GM19238 (cell line): ENCODE measurements around the gene ABHD4.
"Not testable (repeated sequence)": the region's sequence is repeated elsewhere in the genome, so short reads cannot be mapped to it uniquely, and the experiment has no call there.

ENCODE experiments used
- DNase-seq: peaks from one replicate; pipeline ENCODE4 v3.0.0; 2011; ENCODE audit warnings: low spot score; ENCODE audit not compliant: insufficient read length

Gene ABHD4

DNA sequence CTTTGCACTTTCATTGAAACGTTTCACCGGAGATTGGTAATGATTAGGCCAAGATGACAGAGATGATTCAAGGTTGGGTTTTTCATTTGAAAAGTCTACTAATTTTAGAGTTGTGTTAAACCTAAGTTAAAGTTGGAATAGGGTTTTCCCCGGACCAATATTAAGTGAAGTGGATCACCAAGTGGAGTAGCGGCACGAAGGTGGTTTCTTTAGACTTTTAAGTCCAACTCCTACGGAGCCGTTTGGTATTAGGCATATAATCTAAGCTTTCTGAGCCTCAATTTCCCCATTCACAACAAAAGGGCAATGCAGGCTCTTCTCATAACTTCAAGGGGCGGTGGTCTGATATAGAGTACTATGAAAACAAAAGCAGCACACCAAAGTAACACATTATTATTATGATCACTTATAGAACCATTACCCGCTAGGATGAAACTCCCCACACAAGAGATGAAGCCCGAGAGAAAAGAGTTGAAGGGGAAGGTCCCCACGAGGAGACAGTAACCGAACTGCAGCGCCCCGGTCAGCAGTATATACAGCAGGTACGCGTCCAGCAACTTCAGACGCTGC, 9.5 kb upstream of the ABHD4 start:
- DNase-seq: no peak

- DNase-seq: peak; percentile 93
These were observed 8.8 kb upstream of the ABHD4 start, which contains the start of gene DAD1 for GRCh38 chr14:22589096-22589839. Gene DAD1 (minus strand): TSS chr14:22589224. CDS start chr14:22589157, 67 bp downstream.

- DNase-seq: no peak
These were observed 4.9 kb upstream of the ABHD4 start for GRCh38 chr14:22593189-22593588.

DNA sequence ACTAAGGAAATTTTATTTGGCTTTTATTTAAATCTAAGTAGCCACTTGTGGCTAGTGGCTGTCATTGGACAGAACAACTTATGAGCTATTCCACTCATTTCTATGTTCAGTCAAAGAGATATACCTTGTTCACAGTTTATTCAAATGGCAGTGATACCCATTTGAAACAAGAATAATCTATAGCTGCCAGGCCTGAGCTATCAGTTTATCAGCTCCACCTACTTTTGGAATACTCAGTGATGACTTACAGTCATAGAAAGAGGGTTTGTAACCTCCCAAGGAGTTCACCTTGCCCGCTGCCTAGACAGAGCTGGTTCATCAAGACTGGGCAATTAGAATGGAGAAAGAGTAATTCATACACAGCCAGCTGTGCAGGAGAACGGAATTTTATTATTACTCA, 4.5 kb upstream of the ABHD4 start:
- DNase-seq: no peak

DNA sequence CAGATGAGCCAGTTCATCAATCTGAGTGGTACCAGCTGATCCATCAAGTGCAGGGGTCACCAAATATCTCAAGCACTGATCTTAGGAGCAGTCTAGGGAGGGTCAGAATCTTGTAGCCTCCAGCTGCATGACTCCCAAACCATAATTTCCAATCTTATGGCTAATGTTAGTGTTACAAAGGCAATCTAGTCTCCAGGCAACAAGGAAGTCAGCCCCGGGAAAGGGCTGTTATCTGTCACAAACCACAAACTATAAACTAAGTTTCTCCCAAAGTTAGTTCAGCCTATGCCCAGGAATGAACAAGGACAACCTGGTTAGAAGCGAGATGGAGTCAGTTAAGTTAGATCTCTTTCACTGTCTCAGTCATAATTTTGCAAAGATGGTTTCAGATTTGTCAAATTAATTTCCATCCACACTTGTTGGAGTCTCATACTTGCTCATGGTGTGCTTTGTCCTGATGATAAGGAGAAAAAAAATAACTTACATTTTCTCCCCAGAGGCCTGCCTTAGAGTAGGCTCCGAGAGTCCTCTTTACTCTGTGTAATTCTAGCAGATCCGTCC, 3.9 kb upstream of the ABHD4 start:
- DNase-seq: no peak

DNA sequence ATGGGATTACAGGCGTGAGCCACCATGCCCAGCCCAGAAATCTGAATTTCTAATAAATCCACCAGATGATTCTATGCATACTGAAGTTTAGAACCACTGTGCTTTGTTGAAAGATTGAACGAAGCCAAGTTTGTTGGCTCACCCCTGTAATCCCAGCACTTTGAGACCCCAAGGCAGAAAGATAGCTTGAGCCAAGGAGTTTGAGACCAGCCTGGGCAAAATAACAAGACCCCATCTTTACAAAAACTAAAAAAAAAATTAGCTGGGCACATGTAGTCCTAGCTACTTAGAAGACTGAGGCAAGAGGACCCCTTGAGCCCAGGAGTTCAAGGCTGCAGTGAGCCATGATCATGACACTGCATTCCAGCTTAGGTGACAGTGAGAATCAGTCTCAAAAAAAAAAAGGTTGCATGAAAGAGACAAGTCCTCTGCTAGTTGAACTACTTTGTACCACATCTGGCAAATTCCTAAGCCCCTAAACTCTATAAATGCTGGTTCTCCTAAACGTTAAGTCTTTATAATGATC, 1.7 kb upstream of the ABHD4 start:
- DNase-seq: no peak

- no peak for DNase-seq
These were observed 835 bp upstream of the ABHD4 start for GRCh38 chr14:22597265-22597664.

GRCh38 chr14:22597771-22598098, 365 bp upstream of the ABHD4 start:
- DNase-seq: no peak

DNA sequence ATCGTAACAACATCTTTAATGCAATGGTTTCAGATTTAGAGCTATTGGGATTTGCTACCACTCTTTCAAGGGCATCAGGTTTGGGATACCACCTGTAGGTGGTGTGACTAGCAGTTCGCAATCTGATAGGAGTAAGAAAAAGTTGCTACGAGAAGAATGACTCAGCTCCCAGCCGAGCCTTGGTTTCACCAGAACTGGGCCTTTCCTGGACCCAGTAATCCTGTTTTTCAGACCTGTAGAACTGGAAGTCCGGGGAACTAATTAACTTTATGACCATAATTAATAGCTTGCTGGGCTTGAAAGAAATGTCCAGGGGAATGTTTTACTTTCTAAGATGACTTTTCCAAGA, 770 bp downstream of the ABHD4 start:
- peak; percentile 42 for DNase-seq

- DNase-seq: no peak
These were observed 1.2 kb downstream of the ABHD4 start for GRCh38 chr14:22599349-22599748.

GRCh38 chr14:22600027-22600426, 1.9 kb downstream of the ABHD4 start:
- no peak for DNase-seq

GRCh38 chr14:22601456-22601855, 3.4 kb downstream of the ABHD4 start:
- no peak for DNase-seq

DNA sequence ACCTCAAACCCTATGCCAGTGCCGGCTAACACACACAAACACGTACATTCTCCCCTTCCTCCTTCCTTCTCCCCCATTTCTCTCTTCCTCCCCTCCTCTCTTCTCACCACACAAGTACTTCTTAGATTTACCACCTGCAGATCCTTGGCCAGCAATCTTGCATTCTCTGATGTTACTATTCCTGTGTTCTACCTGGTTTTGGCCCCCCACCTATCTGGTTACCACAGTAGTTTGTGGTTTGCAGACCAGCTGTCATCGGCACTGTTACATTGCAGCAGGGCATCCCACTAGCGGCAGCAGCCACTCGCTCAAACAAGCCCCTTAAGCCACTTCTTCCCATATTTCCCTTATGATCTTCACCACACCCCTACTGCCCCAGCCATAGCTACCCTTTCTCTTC, 3.9 kb downstream of the ABHD4 start:
- no peak for DNase-seq

DNA sequence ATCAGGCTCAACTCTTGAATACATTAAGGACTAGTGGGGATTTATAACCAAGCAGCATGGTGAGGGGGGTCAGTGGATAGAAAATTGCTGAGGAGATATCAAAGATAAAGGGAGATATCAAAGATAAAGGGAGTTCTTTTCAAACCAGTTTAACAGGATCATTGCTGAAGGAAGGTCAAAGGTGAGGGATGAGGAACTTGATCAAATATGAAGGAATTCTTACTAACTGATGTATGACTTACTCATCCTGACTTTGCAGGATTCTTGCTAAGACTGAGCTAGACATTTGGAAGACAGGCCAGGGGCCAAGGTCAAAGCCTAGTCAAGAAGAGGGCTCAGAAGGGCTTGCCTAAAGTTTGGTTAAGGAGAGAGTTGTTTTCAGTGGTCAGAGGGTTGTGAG, 4.8 kb downstream of the ABHD4 start:
- no peak for DNase-seq

GRCh38 chr14:22606380-22606779, 8.3 kb downstream of the ABHD4 start:
- DNase-seq: no peak

DNA sequence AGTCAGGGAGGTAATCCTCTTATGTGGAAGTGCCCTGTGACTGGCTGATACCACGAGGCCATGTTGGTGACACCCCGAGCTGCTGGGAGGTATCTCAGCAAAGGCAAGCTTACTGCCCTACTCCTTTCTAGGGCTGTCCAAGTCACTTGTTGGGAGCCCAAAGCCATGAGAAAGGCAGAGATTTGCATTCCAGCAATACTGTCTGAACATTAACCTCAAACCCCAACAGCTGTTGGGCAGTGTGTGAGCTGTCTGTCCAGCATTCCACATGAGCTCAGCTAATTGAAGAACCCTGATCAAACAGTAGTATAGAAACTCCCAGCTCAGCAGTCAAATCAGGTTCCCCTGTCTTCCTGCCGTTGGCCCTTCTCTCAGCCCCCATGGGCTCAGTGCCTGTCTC, 9.2 kb downstream of the ABHD4 start:
- DNase-seq: no peak

DNA sequence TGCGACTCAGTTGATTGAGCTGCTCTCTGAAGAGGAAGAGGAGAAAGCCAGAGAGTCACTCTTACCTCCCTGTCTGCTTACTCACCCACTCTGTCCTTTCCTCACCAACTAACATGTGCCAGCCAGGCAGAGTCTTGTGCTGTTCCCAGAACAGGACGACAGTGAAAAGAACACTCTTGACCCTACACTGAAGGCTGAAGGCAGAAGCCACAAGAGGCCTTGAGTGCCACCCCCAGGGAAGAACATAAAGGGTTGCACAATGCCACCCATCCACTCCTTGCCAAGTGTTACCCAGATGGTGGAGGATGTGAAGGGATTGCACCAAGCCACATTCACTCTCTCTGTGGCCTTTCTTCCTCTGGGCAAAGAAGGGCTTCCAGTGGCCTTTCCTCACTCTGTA, 12.8 kb downstream of the ABHD4 start:
- DNase-seq: no peak

DNA sequence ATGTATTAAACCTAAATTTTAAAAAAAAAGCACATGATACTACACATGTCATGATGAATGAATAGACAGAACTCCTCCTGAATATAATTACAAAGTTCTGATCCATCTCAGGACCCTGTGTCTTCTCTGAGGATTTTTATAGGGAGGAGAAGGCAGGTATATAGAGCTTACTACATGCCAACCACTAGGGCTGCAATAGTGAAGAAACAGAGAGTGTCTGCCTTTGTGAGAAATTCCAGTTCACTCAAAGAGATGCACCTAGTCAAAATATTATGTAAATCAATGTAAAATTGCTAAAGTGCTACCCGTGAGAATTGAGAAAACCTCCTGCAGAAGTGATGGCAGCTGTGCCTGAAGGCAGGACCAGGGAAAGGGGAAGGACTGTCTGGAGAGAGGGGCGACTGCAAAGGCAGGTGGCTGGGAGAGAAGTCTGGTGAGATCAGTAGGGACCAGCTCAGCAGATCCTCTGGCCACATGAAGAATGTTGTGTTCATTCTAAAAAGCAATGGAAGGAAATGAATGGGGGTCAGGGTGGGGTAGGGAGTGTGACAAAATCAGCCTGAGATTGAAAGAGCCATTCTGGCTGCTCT, 15.1 kb downstream of the ABHD4 start:
- DNase-seq: no peak

GRCh38 chr14:22613736-22614239, 15.7 kb downstream of the ABHD4 start:
- no peak for DNase-seq

- DNase-seq: no peak
These were observed 16.2 kb downstream of the ABHD4 start for GRCh38 chr14:22614240-22614799.

DNA sequence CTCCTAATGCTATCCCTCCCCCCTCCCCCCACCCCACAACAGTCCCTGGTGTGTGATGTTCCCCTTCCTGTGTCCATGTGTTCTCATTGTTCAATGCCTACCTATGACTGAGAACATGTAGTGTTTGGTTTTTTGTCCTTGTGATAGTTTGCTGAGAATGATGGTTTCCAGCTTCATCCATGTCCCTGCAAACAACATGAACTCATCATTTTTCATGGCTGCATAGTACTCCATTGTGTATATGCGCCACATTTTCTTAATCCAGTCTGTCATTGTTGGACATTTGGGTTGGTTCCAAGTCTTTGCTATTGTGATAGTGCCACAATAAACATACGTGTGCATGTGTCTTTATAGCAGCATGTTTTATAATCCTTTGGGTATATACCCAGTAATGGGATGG, 17.7 kb downstream of the ABHD4 start:
- DNase-seq: not testable (repeated sequence)

DNA sequence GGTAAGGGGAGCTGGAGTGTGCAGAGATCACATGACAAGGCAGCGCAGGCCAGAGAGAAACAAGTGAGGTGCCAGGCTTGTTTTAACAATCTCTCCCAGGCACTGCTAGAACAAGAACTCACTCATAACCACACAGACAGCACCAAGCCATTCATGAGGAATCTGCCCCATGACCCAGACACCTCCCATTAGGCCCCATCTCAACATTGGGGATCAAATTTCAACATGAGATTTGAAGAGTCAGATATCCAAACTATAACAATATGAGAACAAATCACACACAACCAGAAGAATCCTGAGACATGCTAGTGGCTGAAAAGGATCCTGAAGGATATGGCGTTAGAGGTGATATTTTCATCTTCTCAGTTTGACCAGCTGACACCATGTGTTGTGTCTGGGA, 24.2 kb downstream of the ABHD4 start:
- DNase-seq: no peak
